ENCODE measurements around the gene PADI1.

DNA sequence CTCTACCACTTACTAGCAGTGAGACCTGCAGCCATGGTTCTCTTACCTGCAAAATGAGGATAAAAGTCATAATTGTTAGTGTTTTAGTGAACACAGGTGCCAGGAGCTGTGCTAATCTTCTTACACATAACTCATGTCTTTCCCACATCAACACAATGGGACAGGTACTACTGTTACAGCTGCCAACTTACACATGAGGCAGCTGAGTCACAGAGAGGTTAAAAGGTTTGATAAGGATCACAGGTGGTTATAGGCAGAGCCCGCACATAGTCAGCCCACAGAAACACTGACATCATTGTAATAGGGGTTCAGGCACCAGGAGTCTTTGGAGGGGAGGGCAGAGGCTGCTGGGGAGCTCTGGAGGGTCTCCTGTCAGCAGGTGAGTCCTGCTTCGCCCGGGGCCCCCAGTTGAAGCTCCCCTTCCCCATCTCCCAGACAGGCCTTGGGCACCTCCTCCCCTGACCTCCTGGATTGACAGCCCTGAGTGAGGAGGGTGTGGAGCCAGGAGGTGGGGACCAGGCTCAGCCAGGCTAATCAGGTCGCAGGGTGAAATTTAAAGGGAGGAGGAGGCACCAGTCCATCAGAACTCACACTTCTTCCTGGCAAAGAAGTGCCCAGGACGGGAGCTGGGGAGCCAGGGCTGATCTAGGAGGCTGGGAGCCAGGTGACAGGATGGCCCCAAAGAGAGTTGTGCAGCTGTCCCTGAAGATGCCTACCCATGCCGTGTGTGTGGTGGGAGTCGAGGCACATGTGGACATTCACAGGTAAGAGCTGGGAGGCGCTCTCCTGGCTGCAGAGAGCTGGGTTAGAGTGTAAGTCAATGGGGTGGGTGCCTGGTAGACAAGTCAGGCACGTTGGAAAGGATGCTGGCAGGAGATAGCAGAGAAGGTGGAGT is at the start of gene PADI1:
- TF ChIP-seq, protein P1, sequence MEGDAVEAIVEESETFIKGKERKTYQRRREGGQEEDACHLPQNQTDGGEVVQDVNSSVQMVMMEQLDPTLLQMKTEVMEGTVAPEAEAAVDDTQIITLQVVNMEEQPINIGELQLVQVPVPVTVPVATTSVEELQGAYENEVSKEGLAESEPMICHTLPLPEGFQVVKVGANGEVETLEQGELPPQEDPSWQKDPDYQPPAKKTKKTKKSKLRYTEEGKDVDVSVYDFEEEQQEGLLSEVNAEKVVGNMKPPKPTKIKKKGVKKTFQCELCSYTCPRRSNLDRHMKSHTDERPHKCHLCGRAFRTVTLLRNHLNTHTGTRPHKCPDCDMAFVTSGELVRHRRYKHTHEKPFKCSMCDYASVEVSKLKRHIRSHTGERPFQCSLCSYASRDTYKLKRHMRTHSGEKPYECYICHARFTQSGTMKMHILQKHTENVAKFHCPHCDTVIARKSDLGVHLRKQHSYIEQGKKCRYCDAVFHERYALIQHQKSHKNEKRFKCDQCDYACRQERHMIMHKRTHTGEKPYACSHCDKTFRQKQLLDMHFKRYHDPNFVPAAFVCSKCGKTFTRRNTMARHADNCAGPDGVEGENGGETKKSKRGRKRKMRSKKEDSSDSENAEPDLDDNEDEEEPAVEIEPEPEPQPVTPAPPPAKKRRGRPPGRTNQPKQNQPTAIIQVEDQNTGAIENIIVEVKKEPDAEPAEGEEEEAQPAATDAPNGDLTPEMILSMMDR (IDR thresholded peaks at IDR 0.05; ENCODE audit: insufficient read depth, low read length, poor library complexity, severe bottlenecking), result no peak
- TF ChIP-seq EZH2phosphoT487 (conservative IDR thresholded peaks at IDR 0.05; ENCODE audit: low read length), result no peak

Measured in SU-DHL-6 (cell line).